Measurements from ENCODE around the gene EPHA3.

DNA sequence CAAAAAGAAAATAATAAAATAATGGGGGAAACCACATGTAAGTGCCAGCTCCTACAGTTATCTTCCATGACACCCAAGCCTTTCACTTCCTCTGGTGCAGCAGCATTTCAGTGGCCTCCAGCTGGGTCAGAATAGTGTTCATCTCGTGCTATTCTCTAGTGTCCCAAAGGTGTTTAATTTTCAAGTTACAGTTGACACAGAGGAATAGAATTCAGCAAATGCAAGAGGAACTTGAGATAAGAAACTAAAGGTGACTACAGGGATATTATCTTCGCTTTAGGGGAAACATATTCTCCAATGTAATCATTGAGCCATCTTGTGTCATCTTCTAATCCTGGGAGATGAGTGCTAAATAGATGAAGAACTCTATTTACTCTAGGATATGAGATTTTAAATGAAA, 212.8 kb downstream of the EPHA3 start:
- TF ChIP-seq, protein P1, sequence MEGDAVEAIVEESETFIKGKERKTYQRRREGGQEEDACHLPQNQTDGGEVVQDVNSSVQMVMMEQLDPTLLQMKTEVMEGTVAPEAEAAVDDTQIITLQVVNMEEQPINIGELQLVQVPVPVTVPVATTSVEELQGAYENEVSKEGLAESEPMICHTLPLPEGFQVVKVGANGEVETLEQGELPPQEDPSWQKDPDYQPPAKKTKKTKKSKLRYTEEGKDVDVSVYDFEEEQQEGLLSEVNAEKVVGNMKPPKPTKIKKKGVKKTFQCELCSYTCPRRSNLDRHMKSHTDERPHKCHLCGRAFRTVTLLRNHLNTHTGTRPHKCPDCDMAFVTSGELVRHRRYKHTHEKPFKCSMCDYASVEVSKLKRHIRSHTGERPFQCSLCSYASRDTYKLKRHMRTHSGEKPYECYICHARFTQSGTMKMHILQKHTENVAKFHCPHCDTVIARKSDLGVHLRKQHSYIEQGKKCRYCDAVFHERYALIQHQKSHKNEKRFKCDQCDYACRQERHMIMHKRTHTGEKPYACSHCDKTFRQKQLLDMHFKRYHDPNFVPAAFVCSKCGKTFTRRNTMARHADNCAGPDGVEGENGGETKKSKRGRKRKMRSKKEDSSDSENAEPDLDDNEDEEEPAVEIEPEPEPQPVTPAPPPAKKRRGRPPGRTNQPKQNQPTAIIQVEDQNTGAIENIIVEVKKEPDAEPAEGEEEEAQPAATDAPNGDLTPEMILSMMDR (IDR thresholded peaks at IDR 0.05; ENCODE audit: poor library complexity, severe bottlenecking): no peak
- TF ChIP-seq, protein P2, sequence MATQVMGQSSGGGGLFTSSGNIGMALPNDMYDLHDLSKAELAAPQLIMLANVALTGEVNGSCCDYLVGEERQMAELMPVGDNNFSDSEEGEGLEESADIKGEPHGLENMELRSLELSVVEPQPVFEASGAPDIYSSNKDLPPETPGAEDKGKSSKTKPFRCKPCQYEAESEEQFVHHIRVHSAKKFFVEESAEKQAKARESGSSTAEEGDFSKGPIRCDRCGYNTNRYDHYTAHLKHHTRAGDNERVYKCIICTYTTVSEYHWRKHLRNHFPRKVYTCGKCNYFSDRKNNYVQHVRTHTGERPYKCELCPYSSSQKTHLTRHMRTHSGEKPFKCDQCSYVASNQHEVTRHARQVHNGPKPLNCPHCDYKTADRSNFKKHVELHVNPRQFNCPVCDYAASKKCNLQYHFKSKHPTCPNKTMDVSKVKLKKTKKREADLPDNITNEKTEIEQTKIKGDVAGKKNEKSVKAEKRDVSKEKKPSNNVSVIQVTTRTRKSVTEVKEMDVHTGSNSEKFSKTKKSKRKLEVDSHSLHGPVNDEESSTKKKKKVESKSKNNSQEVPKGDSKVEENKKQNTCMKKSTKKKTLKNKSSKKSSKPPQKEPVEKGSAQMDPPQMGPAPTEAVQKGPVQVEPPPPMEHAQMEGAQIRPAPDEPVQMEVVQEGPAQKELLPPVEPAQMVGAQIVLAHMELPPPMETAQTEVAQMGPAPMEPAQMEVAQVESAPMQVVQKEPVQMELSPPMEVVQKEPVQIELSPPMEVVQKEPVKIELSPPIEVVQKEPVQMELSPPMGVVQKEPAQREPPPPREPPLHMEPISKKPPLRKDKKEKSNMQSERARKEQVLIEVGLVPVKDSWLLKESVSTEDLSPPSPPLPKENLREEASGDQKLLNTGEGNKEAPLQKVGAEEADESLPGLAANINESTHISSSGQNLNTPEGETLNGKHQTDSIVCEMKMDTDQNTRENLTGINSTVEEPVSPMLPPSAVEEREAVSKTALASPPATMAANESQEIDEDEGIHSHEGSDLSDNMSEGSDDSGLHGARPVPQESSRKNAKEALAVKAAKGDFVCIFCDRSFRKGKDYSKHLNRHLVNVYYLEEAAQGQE (IDR thresholded peaks at IDR 0.05; ENCODE audit: borderline replicate concordance): no peak
- no peak for TF ChIP-seq EZH2 (IDR thresholded peaks at IDR 0.05; ENCODE audit: borderline replicate concordance, insufficient read depth, low read length, poor library complexity, severe bottlenecking)
- TF ChIP-seq RAD21 (conservative IDR thresholded peaks at IDR 0.05): no peak
- TF ChIP-seq POLR2AphosphoS5 (IDR thresholded peaks at IDR 0.05): no peak
- TF ChIP-seq EP300 (conservative IDR thresholded peaks at IDR 0.05; ENCODE audit: poor library complexity, severe bottlenecking): no peak
